GM19193 (cell line): ENCODE results near the gene PDGFB.

Experiments used
- POLR2A ChIP-seq: IDR thresholded peaks from 4 replicates; pipeline ENCODE4 v1.6.1; 2011; ENCODE audit not compliant: insufficient read depth, insufficient read length; ENCODE audit errors: extremely low read depth

PDGFB gene

GRCh38 chr22:39220890-39221850 lies 23.6 kb downstream of the PDGFB start:
- TF ChIP-seq POLR2A: no peak

GRCh38 chr22:39220450-39220849 lies 24.3 kb downstream of the PDGFB start:
- no peak for TF ChIP-seq POLR2A

DNA sequence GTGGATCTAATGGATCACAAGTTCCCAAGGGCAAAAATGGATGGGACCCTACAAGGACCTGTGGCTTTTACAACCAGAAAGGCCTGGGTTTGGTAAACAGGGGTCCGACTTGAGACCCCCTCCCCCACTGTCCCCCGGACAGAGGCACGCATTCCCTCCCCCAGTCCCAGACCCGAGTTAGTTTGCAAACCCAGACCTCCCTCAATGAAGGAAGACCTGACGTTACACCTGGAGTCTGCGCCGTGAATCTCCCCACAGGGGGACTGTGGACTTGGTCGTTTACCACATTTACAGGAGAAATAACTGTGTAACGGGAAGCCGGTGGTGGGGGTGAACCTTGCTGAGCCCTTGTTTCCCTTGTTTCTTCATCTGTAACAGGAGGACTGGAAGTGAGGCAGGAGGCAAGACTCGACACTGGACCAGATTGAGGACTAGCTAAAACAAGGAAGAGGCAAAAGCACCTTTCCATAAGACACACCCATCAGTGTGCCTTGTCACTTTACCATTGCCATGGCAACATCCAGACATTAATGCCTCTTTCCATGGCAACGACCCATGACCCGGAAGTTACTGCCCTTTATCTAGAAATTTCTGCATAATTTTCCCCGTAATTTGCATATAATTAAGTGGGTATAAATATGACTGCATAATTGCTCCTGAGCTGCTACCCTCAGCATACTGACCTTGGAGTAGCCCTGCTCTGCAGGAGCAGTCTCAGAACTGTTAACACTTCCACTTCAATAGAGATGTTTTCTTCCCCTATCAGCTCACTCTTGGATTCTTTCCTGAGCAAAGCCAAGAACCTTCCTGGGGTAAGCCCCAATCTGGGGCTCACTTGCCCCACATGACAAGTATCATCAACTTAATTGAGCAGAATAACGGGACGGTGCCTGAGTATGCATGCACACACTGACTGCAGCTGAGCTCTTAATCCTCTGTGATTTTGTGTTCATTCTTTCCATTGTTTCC lies 25.4 kb downstream of the PDGFB start:
- no peak for TF ChIP-seq POLR2A

- TF ChIP-seq POLR2A: no peak
Measured at GRCh38 chr22:39216143-39216490, 28.7 kb downstream of the PDGFB start.

- TF ChIP-seq POLR2A: no peak
Measured at GRCh38 chr22:39215426-39216142, 29.2 kb downstream of the PDGFB start.

DNA sequence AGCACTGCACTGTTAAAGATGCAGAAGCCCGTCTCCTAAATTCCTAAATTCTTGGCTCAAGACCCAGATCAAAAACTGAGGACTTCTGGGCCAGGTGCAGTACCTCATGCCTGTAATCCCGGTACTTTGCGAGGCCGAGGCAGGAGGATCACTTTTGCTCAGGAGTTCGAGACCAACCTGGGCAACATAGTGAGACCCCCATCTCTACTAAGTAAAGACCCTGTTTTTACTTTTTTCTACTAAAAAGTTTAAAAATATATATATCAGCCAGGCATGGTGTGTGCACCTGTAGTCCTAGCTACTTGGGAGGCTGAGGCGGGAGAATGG lies 29.7 kb downstream of the PDGFB start:
- TF ChIP-seq POLR2A: no peak

DNA sequence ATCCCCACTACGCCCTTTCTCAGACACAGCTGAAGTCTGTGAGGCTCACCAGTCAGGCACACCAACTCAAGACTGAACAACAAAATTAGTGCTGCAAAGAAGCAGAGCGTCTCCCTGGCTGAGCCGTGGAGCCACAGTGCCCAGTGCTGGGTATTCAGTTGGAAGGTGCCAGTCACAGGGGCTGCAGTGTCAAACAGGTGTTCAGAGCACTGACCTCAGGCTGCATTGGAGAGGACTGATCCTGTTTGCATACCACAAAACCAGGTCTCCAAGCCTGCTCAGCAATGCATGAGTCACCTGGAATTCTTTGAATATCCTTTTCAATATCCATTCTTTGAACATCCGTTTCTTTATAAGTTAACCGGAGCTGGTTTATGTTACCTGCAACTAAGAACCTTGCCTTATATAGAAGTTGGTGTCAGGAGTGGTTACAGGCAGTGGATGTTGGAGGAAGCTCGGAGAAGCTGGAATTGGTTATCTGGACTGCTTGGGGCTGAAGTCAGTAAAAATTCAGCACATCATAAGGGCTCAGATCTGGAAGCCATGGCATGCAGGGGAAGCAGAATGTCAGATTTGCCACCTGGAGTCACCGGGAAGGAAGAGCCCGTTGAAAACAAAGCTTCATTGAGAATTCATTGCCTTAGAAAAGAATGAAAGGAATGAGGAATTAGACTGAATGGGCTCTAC lies 30.3 kb downstream of the PDGFB start:
- TF ChIP-seq POLR2A: no peak

DNA sequence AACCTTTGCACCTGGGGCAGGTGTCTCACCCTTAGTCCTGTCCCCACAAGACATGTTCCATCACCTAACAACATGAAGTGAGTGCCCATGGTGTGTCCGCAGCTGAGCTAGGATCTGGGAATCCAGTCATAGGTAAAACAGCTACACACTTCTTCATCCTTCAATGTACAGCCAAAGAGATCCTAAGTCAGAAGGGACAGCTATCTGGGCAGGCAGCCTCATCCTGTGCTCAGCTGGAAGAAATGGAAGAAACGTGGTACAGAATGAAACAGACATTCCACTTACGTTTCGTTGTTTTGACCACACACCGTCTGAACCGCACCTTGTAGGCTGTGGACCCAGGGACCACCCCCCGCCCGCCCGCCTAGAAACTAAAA lies 30.8 kb downstream of the PDGFB start:
- no peak for TF ChIP-seq POLR2A

DNA sequence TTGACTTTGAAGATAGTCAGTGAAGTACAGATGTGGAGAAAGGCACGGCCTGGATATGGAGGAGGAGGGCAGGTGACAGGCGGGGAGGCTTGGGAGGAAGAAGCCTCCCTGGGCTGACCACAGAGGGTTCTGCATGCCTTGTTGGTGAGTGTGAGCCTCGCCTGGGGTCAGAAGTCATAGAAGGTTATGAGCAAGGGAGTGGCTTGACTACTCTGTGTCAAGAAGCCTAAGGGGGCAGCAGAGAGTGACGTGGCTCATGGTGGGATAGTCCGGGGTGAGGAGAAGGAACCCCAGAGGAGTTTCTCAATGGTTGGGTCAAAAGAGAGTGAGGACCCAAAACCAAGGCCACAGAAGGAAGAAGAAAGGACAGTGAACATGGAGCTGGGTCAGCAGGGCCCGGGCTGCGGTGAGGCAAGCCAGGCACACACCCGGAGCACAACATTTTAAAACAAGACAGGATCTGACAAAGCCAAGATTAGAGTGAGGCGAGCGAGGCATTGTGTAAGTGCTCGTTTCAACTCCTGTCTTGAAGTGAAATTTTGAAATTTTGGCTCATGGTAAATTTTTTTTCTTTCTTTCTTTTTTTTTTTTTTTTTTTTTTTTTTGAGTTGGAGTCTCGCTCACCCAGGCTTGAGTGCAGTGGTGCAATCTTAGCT lies 31.9 kb downstream of the PDGFB start:
- TF ChIP-seq POLR2A: no peak

DNA sequence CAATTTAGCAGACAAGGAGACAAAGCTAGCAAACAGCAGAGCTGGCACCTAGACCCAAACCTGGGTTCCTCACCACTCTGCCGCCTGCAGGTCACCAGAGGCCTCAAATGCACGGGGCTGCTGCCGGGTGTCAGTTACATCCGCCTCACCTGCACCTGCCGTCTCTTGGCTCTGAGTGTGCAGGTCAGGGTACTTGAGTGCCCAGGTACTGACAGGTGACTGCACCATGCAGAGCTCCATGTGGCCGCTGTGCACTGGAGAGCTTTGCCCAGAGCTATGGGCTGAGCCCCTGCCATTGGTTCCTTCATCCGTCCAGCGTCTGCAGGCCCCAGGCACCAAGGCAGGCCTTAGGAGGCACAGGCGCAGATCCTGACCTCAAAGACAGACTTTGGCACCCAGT lies 35.0 kb downstream of the PDGFB start:
- no peak for TF ChIP-seq POLR2A

- no peak for TF ChIP-seq POLR2A
Measured at GRCh38 chr22:39208013-39208680, 36.6 kb downstream of the PDGFB start.

DNA sequence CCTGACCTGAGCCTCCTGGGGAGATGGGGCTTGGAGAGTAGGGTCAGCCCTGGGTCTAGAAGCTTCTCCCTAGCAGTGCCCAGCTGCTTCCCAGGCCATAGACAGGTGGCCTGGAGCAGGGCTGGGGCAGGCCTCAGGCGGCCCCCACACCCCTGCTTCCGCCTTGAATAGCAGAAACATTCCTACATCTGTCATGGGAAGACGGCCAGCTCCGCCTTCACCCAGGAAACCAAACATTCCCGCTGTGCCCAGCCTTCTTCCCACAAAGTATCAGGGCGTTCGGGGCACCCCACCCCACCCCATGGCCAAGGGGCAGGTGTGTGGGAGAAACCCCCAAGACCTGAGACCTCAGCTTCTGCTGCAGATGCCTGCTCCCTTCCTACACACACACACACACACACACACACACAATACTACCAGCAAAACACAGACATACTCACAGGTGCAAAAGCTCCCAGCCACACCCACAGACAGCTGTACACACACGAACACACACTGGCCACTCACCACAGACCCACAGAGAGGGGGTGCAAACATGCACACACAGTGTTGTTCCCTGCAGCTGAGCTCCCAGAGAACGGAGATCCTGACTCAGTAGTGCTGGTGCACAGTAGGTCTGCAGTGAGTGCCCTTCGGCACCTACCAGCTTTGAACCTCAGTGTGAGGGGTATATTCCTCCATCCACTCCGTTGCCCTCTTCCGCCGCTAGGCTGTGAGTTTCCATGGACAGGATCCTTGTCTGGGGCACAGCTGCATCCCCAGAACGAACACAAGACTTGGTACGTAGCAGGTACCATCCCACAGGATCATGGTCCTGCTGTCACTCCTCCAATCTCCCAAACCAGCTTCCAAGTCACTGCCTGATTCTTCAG lies 37.4 kb downstream of the PDGFB start:
- TF ChIP-seq POLR2A: no peak

DNA sequence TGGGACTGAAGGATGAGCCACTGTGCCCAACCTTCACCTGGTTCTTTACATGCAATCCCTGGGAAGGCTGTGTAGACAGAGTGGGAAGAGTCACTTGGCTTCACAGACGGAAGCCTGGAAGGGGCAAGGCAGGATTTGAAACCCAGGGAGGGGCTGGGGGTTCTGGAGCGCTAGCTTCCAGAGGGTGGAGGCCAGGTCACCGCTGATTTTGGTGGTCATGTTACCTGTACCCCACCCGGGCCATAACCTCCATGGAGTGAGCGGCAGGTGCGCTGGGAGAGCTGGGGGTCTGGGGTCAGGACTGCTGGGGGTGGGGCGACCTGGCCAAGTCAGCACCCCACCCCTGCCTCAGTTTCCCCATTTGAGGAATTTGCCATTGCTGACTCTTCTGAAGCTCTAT lies 38.3 kb downstream of the PDGFB start:
- no peak for TF ChIP-seq POLR2A

- TF ChIP-seq POLR2A: no peak
Measured at GRCh38 chr22:39205344-39206021, 39.3 kb downstream of the PDGFB start.
